H9 (cell line): ENCODE data around the gene MYOM1. TPM values are rescaled to one million over a fixed set of nuclear protein-coding genes. Genes with fewer than 3 reads are reported as not detected.

ENCODE experiments used
- DNase-seq: peaks from one replicate; pipeline ENCODE4 v3.0.0-alpha.2; 2017
- H2AFZ ChIP-seq: one replicate; pipeline ENCODE4 v1.6.1; 2013; ENCODE audit warnings: mild to moderate bottlenecking, low read length, control low read depth, moderate library complexity
- H2AK5ac ChIP-seq: 2 replicates; pipeline ENCODE4 v1.6.1; 2013; ENCODE audit warnings: low read length, control low read depth, mixed read lengths; ENCODE audit not compliant: insufficient read length
- H2BK120ac ChIP-seq: one replicate; pipeline ENCODE4 v1.6.1; 2013; ENCODE audit warnings: low read depth, mild to moderate bottlenecking, low read length, control low read depth, inconsistent platforms; ENCODE audit not compliant: poor library complexity, severe bottlenecking
- H2BK12ac ChIP-seq: 2 replicates; pipeline ENCODE4 v1.6.1; 2013; ENCODE audit warnings: low read length, control low read depth, mixed read lengths, low read depth; ENCODE audit not compliant: insufficient read length
- H2BK15ac ChIP-seq: 2 replicates; pipeline ENCODE4 v1.6.1; 2013; ENCODE audit warnings: low read depth, low read length, control low read depth
- H2BK20ac ChIP-seq: one replicate; pipeline ENCODE4 v1.6.1; 2013; ENCODE audit warnings: low read depth, mild to moderate bottlenecking, low read length, control low read depth, inconsistent platforms; ENCODE audit not compliant: poor library complexity, severe bottlenecking
- H2BK5ac ChIP-seq: 2 replicates; pipeline ENCODE4 v1.6.1; 2013; ENCODE audit warnings: low read length, control low read depth, mixed read lengths; ENCODE audit not compliant: insufficient read length
- H3K14ac ChIP-seq: 2 replicates; pipeline ENCODE4 v1.6.1; 2013; ENCODE audit warnings: low read length, control low read depth; ENCODE audit not compliant: insufficient read depth
- H3K18ac ChIP-seq: 2 replicates; pipeline ENCODE4 v1.6.1; 2013; ENCODE audit warnings: low read depth, mild to moderate bottlenecking, mixed read lengths, low read length, control low read depth; ENCODE audit not compliant: insufficient read length
- H3K23ac ChIP-seq: 2 replicates; pipeline ENCODE4 v1.6.1; 2013; ENCODE audit warnings: low read length, control low read depth, mixed read lengths, low read depth; ENCODE audit not compliant: insufficient read length
- H3K23me2 ChIP-seq: 2 replicates; pipeline ENCODE4 v1.6.1; 2013; ENCODE audit warnings: low read depth, mild to moderate bottlenecking, mixed read lengths, low read length, control low read depth; ENCODE audit not compliant: insufficient read length, poor library complexity, severe bottlenecking
- H3K27ac ChIP-seq: 2 replicates; pipeline ENCODE4 v1.5.1; 2013; ENCODE audit warnings: low read length, control low read depth, mixed read lengths, low read depth; ENCODE audit not compliant: insufficient read length
- H3K27me3 ChIP-seq: 2 replicates; pipeline ENCODE4 v1.6.1; 2013; ENCODE audit warnings: low read length, control low read depth, inconsistent platforms; ENCODE audit not compliant: insufficient read depth
- H3K4ac ChIP-seq: 2 replicates; pipeline ENCODE4 v1.6.1; 2013; ENCODE audit warnings: low read depth, mild to moderate bottlenecking, control low read depth, inconsistent platforms, low read length, moderate library complexity
- H3K4me1 ChIP-seq: 2 replicates; pipeline ENCODE4 v1.6.1; 2013; ENCODE audit warnings: low read length, control low read depth, inconsistent platforms; ENCODE audit not compliant: insufficient read depth
- H3K4me2 ChIP-seq: 2 replicates; pipeline ENCODE4 v1.6.1; 2013; ENCODE audit warnings: low read length, control low read depth, mixed read lengths; ENCODE audit not compliant: insufficient read length, insufficient read depth
- H3K56ac ChIP-seq: 2 replicates; pipeline ENCODE4 v1.6.1; 2013; ENCODE audit warnings: low read depth, mild to moderate bottlenecking, mixed read lengths, low read length, control low read depth; ENCODE audit not compliant: insufficient read length
- H3K79me1 ChIP-seq: 2 replicates; pipeline ENCODE4 v1.6.1; 2013; ENCODE audit warnings: low read depth, mild to moderate bottlenecking, moderate library complexity, low read length, control low read depth, inconsistent platforms; ENCODE audit not compliant: insufficient read depth, poor library complexity, severe bottlenecking
- H3K79me2 ChIP-seq: 2 replicates; pipeline ENCODE4 v1.6.1; 2013; ENCODE audit warnings: low read length, control low read depth, inconsistent platforms; ENCODE audit not compliant: insufficient read depth
- H3K9ac ChIP-seq: 2 replicates; pipeline ENCODE4 v1.6.1; 2013; ENCODE audit warnings: low read length, control low read depth, mixed read lengths; ENCODE audit not compliant: insufficient read length; ENCODE audit errors: extremely low read depth
- H3K9me3 ChIP-seq: one replicate; pipeline ENCODE4 v1.6.1; 2013; ENCODE audit warnings: low read depth, low read length, inconsistent platforms; ENCODE audit not compliant: control insufficient read depth
- H3T11ph ChIP-seq: one replicate; pipeline ENCODE4 v1.6.1; 2013; ENCODE audit warnings: mild to moderate bottlenecking, low read length, control low read depth, inconsistent platforms
- H4K20me1 ChIP-seq: one replicate; pipeline ENCODE4 v1.6.1; 2013; ENCODE audit not compliant: control insufficient read depth, insufficient read length, insufficient read depth
- H4K5ac ChIP-seq: 2 replicates; pipeline ENCODE4 v1.6.1; 2013; ENCODE audit warnings: low read depth, mild to moderate bottlenecking, mixed read lengths, low read length, control low read depth; ENCODE audit not compliant: insufficient read length
- H4K8ac ChIP-seq: replicated peaks from 2 replicates; pipeline ENCODE4 v1.6.1; 2013; ENCODE audit warnings: low read length, control low read depth, mixed read lengths, low read depth; ENCODE audit not compliant: insufficient read length
- H4K91ac ChIP-seq: 2 replicates; pipeline ENCODE4 v1.6.1; 2013; ENCODE audit warnings: low read depth, mild to moderate bottlenecking, moderate library complexity, mixed read lengths, low read length, control low read depth; ENCODE audit not compliant: insufficient read length
- H3K27ac Mint-ChIP-seq, 3 experiments: 2 replicates in 2 of 3; 3 replicates in 1 of 3; pipeline ENCODE4 v1.8.0; 2020 to 2021; ENCODE audit warnings: mixed read lengths in 3 of 3, mild to moderate bottlenecking in 1 of 3, moderate library complexity in 1 of 3
- H3K27me3 Mint-ChIP-seq: 2 replicates; pipeline ENCODE4 v1.8.0; 2021; ENCODE audit warnings: low read depth, mild to moderate bottlenecking, moderate library complexity, mixed read lengths
- H3K36me3 Mint-ChIP-seq, 3 experiments: 2 replicates in 2 of 3; 3 replicates in 1 of 3; pipeline ENCODE4 v1.8.0; 2020 to 2021; ENCODE audit warnings: low read depth in 3 of 3, mixed read lengths in 3 of 3; ENCODE audit not compliant: insufficient read depth in 1 of 3
- H3K4me1 Mint-ChIP-seq, 2 experiments: 2 replicates each; pipeline ENCODE4 v1.8.0; 2020; ENCODE audit warnings: mixed read lengths in 2 of 2
- H3K4me3 Mint-ChIP-seq, 2 experiments: 2 replicates in 1 of 2; 3 replicates in 1 of 2; pipeline ENCODE4 v1.8.0; 2020 to 2021; ENCODE audit warnings: mild to moderate bottlenecking in 2 of 2, mixed read lengths in 2 of 2, moderate library complexity in 1 of 2
- H3K9me3 Mint-ChIP-seq, 2 experiments: 2 replicates in 1 of 2; 3 replicates in 1 of 2; pipeline ENCODE4 v1.8.0; 2020; ENCODE audit warnings: mild to moderate bottlenecking in 2 of 2, mixed read lengths in 2 of 2, moderate library complexity in 1 of 2
- WGBS: extraction: QIAGEN DNeasy Blood & Tissue Kit; methylation state at CpG from one replicate; pipeline ENCODE4 v1.1.7; 2013; ENCODE audit warnings: missing lambda C conversion rate, low lambda C conversion rate, mixed read lengths; ENCODE audit not compliant: insufficient read length; ENCODE audit errors: extremely low coverage; 5-methylcytosine and 5-hydroxymethylcytosine counted together
- total RNA-seq: library from RNA; stranded (reverse); gene quantifications from 2 replicates; pipeline ENCODE4 v1.2.1, GENCODE V29; 2021
- TF ChIP-seq, protein P1 (sequence below): fragments of 200-600 bp; sonication (generic); conservative IDR thresholded peaks from 3 replicates; pipeline ENCODE4 v1.8.0; 2021; ENCODE audit warnings: antibody characterized with exemption, mild to moderate bottlenecking

Gene MYOM1
- total RNA-seq, 1 experiment from 2014 or later = 0.17 TPM

DNA sequence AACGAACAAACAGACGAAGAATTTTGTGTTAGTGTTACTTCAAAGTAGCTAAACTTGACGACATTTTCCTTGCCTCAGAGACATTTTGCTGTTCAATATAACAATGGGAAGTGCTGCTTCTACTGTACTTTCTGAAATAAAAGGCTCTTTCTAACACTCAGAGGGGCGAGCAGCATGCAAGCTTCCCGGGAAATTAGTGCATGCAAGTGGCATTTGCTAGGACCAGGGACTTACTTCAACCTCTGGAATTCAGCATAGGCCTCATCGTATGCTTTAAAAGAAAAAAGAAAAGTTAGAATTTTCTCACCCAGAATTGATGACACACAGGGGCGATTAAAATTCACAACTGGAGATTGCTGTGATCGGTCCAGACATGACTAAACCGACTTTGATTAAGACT lies 144.3 kb downstream of the MYOM1 start:
- H2AFZ ChIP-seq = peak overlapping the region; percentile 56
- H3K23me2 ChIP-seq = no peaks in the 10 kb centered on the region
- no peak overlapping the region for H2BK5ac ChIP-seq
- no peak overlapping the region for H3K18ac ChIP-seq
- H3T11ph ChIP-seq = no peak overlapping the region
- H3K4me1 ChIP-seq = peaks cover 4% of the 10 kb centered on the region; the same call in 1 of the 2 replicates
- no peak overlapping the region for H3K14ac ChIP-seq
- H3K79me2 ChIP-seq = no peaks in the 10 kb centered on the region
- Mint-ChIP-seq H3K4me3 (no peak overlapping the region), H3K9me3 (no peaks in the 10 kb centered on the region), H3K27me3 (no peaks in the 10 kb centered on the region), H3K4me1 (peaks cover 9 to 13% of the 10 kb centered on the region in 2 experiments), H3K36me3 (no peaks in the 10 kb centered on the region), H3K27ac (peak overlapping the region in 1 of 3 experiments; percentile 70; a peak in 2 of 7 replicates)
- DNase-seq = no peak
- no peaks in the 10 kb centered on the region for H3K27me3 ChIP-seq
- no peak overlapping the region for H4K8ac ChIP-seq
- H3K56ac ChIP-seq = no peak overlapping the region
- no CpG with 5 or more reads among the region's 9 CpGs for WGBS
- H2BK12ac ChIP-seq = no peak overlapping the region
- no peak overlapping the region for H3K27ac ChIP-seq
- H3K9me3 ChIP-seq = no peaks in the 10 kb centered on the region
- no peak overlapping the region for H4K5ac ChIP-seq
- no peak overlapping the region for H3K4ac ChIP-seq
- TF ChIP-seq, protein P1, sequence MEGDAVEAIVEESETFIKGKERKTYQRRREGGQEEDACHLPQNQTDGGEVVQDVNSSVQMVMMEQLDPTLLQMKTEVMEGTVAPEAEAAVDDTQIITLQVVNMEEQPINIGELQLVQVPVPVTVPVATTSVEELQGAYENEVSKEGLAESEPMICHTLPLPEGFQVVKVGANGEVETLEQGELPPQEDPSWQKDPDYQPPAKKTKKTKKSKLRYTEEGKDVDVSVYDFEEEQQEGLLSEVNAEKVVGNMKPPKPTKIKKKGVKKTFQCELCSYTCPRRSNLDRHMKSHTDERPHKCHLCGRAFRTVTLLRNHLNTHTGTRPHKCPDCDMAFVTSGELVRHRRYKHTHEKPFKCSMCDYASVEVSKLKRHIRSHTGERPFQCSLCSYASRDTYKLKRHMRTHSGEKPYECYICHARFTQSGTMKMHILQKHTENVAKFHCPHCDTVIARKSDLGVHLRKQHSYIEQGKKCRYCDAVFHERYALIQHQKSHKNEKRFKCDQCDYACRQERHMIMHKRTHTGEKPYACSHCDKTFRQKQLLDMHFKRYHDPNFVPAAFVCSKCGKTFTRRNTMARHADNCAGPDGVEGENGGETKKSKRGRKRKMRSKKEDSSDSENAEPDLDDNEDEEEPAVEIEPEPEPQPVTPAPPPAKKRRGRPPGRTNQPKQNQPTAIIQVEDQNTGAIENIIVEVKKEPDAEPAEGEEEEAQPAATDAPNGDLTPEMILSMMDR = no peak
- no peaks in the 10 kb centered on the region for H3K79me1 ChIP-seq
- H2AK5ac ChIP-seq = no peak overlapping the region
- H3K9ac ChIP-seq = no peak overlapping the region
- H2BK120ac ChIP-seq = no peak overlapping the region
- H4K91ac ChIP-seq = no peak overlapping the region
- no peak overlapping the region for H2BK20ac ChIP-seq
- H2BK15ac ChIP-seq = no peak overlapping the region
- no peak overlapping the region for H3K4me2 ChIP-seq
- H4K20me1 ChIP-seq = no peaks in the 10 kb centered on the region
- no peak overlapping the region for H3K23ac ChIP-seq
